HEK293 (cell line): ENCODE measurements around the gene CACNA1S.

Experiments used
- CTCF ChIA-PET: fragments of 350-600 bp; formaldehyde crosslinking; extraction: SDS; loops from one replicate; lab custom pipeline; 2021; ENCODE audit warnings: antibody characterized with exemption; lab: Yijun Ruan, JAX
- POLR2A ChIA-PET: fragments of 300-600 bp; formaldehyde crosslinking; extraction: SDS; loops from one replicate; lab custom pipeline; 2020; ENCODE audit warnings: antibody characterized with exemption, inconsistent platforms; lab: Yijun Ruan, JAX
- H3K27ac ChIP-seq: fragments of 200-500 bp; sonication (Bioruptor generic); 2 replicates; pipeline ENCODE4 v1.5.1; 2014; ENCODE audit warnings: low read depth, low read length, control low read depth, inconsistent platforms; ENCODE audit errors: extremely low read depth
- H3K36me3 ChIP-seq, 2 experiments: fragments of 200-500 bp in 1 of 2; sonication (Bioruptor generic) in 1 of 2; 1 replicate in 1 of 2; 2 replicates in 1 of 2; pipeline ENCODE4 v1.5.1; 2014 to 2017; ENCODE audit warnings: inconsistent platforms in 2 of 2, low read length in 2 of 2; ENCODE audit not compliant: control insufficient read depth in 2 of 2, insufficient read depth in 1 of 2
- H3K4me1 ChIP-seq: fragments of 200-500 bp; sonication (Bioruptor generic); 2 replicates; pipeline ENCODE4 v1.5.1; 2014; ENCODE audit warnings: mild to moderate bottlenecking, low read length, inconsistent platforms; ENCODE audit not compliant: control insufficient read depth, insufficient read depth
- H3K4me3 ChIP-seq: 2 replicates; pipeline ENCODE4 v1.5.1; 2011; ENCODE audit warnings: low read depth, mild to moderate bottlenecking, control low read depth, low read length, moderate library complexity
- H3K9me3 ChIP-seq: fragments of 200-500 bp; sonication (Bioruptor generic); 2 replicates; pipeline ENCODE4 v1.5.1; 2014; ENCODE audit warnings: low read depth, low read length, inconsistent platforms; ENCODE audit not compliant: control insufficient read depth, insufficient read depth
- EGR2 ChIP-seq: fragments of 450-650 bp; formaldehyde crosslinking; IDR thresholded peaks from 2 replicates; pipeline ENCODE4 v1.5.1; 2016; ENCODE audit warnings: low read depth, missing biosample characterization, missing genetic modification characterization
- IKZF3 ChIP-seq: fragments of 450-650 bp; IDR thresholded peaks from 2 replicates; pipeline ENCODE4 v1.5.0; 2018; ENCODE audit warnings: missing biosample characterization, mild to moderate bottlenecking, missing genetic modification characterization, moderate library complexity
- KLF1 ChIP-seq: fragments of 450-650 bp; formaldehyde crosslinking; IDR thresholded peaks from 2 replicates; pipeline ENCODE4 v1.5.1; 2016; ENCODE audit warnings: missing biosample characterization, missing genetic modification characterization
- KLF16 ChIP-seq: fragments of 450-650 bp; formaldehyde crosslinking; IDR thresholded peaks from 2 replicates; pipeline ENCODE4 v1.5.1; 2017; ENCODE audit warnings: missing biosample characterization, missing genetic modification characterization
- MZF1 ChIP-seq: fragments of 450-650 bp; formaldehyde crosslinking; IDR thresholded peaks from 2 replicates; pipeline ENCODE4 v1.5.1; 2017; ENCODE audit warnings: missing biosample characterization, missing genetic modification characterization, borderline replicate concordance
- PRDM1 ChIP-seq: fragments of 450-650 bp; formaldehyde crosslinking; IDR thresholded peaks from 2 replicates; pipeline ENCODE4; 2016; ENCODE audit warnings: missing biosample characterization, missing genetic modification characterization
- SALL2 ChIP-seq: fragments of 450-650 bp; formaldehyde crosslinking; IDR thresholded peaks from 2 replicates; pipeline ENCODE4 v1.5.0; 2017; ENCODE audit warnings: missing biosample characterization, mild to moderate bottlenecking, missing genetic modification characterization, borderline replicate concordance
- SETDB1 ChIP-seq: IDR thresholded peaks from one replicate; pipeline ENCODE4 v1.6.1; 2017; ENCODE audit warnings: mild to moderate bottlenecking, low read length, moderate library complexity, mixed read lengths; ENCODE audit not compliant: insufficient read length
- ZBTB17 ChIP-seq: fragments of 450-650 bp; formaldehyde crosslinking; IDR thresholded peaks from 2 replicates; pipeline ENCODE4 v1.5.1; 2016; ENCODE audit warnings: missing biosample characterization, missing genetic modification characterization
- ZFHX2 ChIP-seq: fragments of 450-650 bp; formaldehyde crosslinking; conservative IDR thresholded peaks from 2 replicates; pipeline ENCODE4 v1.5.1; 2016; ENCODE audit warnings: missing biosample characterization, missing genetic modification characterization
- ZFP37 ChIP-seq: fragments of 450-650 bp; formaldehyde crosslinking; IDR thresholded peaks from 2 replicates; pipeline ENCODE4 v1.5.1; 2016; ENCODE audit warnings: missing biosample characterization, missing genetic modification characterization
- ZNF350 ChIP-seq: fragments of 450-650 bp; formaldehyde crosslinking; IDR thresholded peaks from 2 replicates; pipeline ENCODE4 v1.5.0; 2017; ENCODE audit warnings: missing biosample characterization, mild to moderate bottlenecking, missing genetic modification characterization
- ZNF366 ChIP-seq: fragments of 450-650 bp; formaldehyde crosslinking; conservative IDR thresholded peaks from 2 replicates; pipeline ENCODE4 v1.5.1; 2016; ENCODE audit warnings: missing biosample characterization, missing genetic modification characterization
- ZNF529 ChIP-seq: fragments of 450-650 bp; formaldehyde crosslinking; IDR thresholded peaks from 2 replicates; pipeline ENCODE4 v1.5.1; 2017; ENCODE audit warnings: missing genetic modification characterization, missing biosample characterization; ENCODE audit not compliant: insufficient replicate concordance
- ZNF596 ChIP-seq: fragments of 450-650 bp; IDR thresholded peaks from 2 replicates; pipeline ENCODE4 v1.5.0; 2018; ENCODE audit warnings: missing biosample characterization, mild to moderate bottlenecking, missing genetic modification characterization, moderate library complexity
- ZNF654 ChIP-seq: fragments of 450-650 bp; formaldehyde crosslinking; IDR thresholded peaks from 2 replicates; pipeline ENCODE4 v1.5.1; 2016; ENCODE audit warnings: low read depth, missing biosample characterization, missing genetic modification characterization
- ZNF664 ChIP-seq: fragments of 450-650 bp; formaldehyde crosslinking; IDR thresholded peaks from 2 replicates; pipeline ENCODE4 v1.5.1; 2016; ENCODE audit warnings: missing biosample characterization, missing genetic modification characterization
- ZNF768 ChIP-seq: fragments of 450-650 bp; formaldehyde crosslinking; IDR thresholded peaks from 2 replicates; pipeline ENCODE4 v1.5.1; 2018; ENCODE audit warnings: missing biosample characterization, mild to moderate bottlenecking, missing genetic modification characterization
- ZSCAN23 ChIP-seq: fragments of 450-650 bp; formaldehyde crosslinking; IDR thresholded peaks from 2 replicates; pipeline ENCODE4 v1.5.1; 2016; ENCODE audit warnings: missing biosample characterization, missing genetic modification characterization
- TF ChIP-seq, protein P1 (sequence below): fragments of 450-650 bp; formaldehyde crosslinking; IDR thresholded peaks from 2 replicates; pipeline ENCODE4 v1.5.1; 2016; ENCODE audit warnings: missing biosample characterization, missing genetic modification characterization
- TF ChIP-seq, protein P2 (sequence below): fragments of 450-650 bp; formaldehyde crosslinking; IDR thresholded peaks from 2 replicates; pipeline ENCODE4 v1.5.1; 2016; ENCODE audit warnings: missing biosample characterization, missing genetic modification characterization
- TF ChIP-seq, protein P3 (sequence below): fragments of 450-650 bp; formaldehyde crosslinking; IDR thresholded peaks from 2 replicates; pipeline ENCODE4 v1.5.1; 2017; ENCODE audit warnings: missing biosample characterization, missing genetic modification characterization

The CACNA1S gene

DNA sequence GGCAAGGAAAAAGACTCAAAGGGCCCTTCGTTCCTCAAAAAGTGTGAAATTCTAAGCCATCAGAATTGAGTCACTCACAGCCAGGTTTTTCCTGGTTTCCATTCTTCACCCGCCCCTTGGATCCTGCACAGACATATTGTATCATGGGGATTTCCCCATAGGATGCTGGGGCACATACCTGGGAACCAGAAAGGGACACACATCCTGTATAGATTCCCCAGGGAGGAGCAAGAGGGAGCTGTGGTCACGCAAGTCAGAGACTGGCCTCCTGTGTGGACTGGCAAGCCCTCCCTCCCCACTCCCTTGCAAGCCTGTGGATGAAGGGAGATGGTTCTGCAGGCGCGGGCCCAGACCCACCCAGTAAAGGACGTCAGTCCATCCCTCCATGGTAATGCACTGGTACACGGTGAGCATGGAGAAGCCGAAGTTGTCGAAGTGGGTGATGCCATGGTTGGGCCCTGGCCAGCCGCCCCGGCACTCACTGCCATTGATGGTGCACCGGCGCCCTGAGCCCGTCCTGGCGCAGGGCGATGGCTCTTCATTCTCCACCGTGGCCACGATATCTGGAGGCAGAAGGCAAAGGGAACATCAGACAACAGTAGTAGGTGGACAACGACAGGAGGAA, 23.2 kb downstream of the CACNA1S start:
- Histone ChIP-seq H3K9me3 (no peaks in the 10 kb centered on the region), H3K4me3 (no peak overlapping the region), H3K4me1 (no peaks in the 10 kb centered on the region), H3K36me3 (no peaks in the 10 kb centered on the region), H3K27ac (no peak overlapping the region)
- TF ChIP-seq ZFP37 (tag by site-specific recombination) (no peak), KLF16 (tag by site-specific recombination) (no peak), ZNF596 (tag by site-specific recombination) (no peak), SETDB1 (no peak)
- TF ChIP-seq, protein P1, sequence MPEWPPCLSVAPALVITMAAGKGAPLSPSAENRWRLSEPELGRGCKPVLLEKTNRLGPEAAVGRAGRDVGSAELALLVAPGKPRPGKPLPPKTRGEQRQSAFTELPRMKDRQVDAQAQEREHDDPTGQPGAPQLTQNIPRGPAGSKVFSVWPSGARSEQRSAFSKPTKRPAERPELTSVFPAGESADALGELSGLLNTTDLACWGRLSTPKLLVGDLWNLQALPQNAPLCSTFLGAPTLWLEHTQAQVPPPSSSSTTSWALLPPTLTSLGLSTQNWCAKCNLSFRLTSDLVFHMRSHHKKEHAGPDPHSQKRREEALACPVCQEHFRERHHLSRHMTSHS (tag by site-specific recombination), result no peak
- ChIA-PET CTCF (interaction anchor here (1.4 kb wide), 1 partner anchor 31 kb away, joined by 5 read pairs; no protein-coding TSS in a partner anchor), POLR2A (no interaction called here)

DNA sequence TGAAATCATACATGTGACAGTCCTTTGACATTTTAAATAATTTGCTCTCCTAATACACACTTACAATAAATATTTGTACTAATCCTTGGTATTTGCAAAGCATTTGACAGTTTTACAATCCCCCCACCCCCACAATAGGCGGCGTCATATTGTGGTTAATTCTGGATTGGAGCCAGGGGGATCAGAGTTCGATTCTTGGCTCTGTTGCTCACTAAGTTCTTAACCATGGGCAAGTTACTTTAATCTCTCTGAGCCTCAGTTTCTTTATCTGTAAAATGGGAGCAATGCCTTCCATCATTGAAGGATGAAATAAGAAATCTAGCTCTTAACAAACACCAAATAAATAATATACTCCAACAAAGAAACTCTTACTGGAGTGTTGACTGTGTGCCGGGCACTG, 23.8 kb downstream of the CACNA1S start:
- H3K27ac ChIP-seq, result no peak overlapping the region
- no peaks in the 10 kb centered on the region for H3K4me1 ChIP-seq
- no peaks in the 10 kb centered on the region for H3K9me3 ChIP-seq
- ChIA-PET CTCF (interaction anchor here (0.6 to 1.4 kb wide), 2 partner anchors 31 to 144 kb away, joined by 3 to 5 read pairs; no protein-coding TSS in a partner anchor), POLR2A (no interaction called here)
- no peaks in the 10 kb centered on the region for H3K36me3 ChIP-seq
- H3K4me3 ChIP-seq, result no peak overlapping the region
- no peak for TF ChIP-seq ZNF366 (tag by site-specific recombination)
- TF ChIP-seq ZFHX2 (tag by site-specific recombination), result 0 out of 2 replicates have a peak, but pooled peaks have one; percentile 22
- TF ChIP-seq PRDM1 (tag by site-specific recombination), result no peak
- TF ChIP-seq ZFP37 (tag by site-specific recombination), result no peak

DNA sequence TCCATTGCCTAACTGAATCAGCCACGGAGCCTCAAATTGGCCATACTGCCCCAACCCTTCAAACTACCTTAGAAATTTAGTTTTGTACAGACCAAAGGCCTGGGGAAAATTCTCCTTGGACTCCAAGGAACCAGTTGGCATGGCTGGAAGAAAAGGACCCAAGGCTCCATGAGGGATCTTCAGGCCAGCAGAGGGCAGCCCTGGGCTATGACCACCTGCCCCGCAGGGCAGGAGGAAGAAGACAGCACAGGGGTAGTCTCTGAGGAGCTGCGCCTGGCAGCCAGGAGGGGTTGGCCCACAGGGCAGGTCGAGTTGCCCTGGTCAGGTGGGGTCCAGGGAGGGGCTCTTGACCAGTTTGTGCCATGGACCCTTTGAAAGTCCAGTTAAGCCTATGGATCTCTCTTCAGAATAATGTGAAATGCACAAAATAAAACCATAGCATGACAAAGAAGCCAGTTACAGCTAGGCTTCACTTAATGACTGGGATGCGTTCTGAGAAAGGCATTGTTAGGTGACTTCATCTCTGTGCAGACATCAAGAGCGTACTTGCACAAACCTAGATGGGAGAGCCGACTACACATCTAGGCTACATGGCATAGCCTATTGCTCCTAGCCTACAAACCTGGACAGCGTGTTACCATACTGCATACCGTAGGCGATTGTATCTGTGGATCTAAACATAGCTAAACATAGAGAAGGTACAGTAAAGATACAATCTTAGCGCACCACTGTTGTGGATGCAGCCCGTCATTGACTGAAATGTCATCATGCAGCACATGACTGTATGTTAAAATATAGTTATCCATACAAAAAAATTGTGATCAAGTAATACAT, 26.1 kb downstream of the CACNA1S start:
- no peaks in the 10 kb centered on the region for H3K4me1 ChIP-seq
- TF ChIP-seq ZNF654 (peak; percentile 23), ZBTB17 (tag by site-specific recombination) (0 out of 2 replicates have a peak, but pooled peaks have one; percentile 31), ZNF768 (no peak), MZF1 (tag by site-specific recombination) (no peak)
- TF ChIP-seq, protein P2, sequence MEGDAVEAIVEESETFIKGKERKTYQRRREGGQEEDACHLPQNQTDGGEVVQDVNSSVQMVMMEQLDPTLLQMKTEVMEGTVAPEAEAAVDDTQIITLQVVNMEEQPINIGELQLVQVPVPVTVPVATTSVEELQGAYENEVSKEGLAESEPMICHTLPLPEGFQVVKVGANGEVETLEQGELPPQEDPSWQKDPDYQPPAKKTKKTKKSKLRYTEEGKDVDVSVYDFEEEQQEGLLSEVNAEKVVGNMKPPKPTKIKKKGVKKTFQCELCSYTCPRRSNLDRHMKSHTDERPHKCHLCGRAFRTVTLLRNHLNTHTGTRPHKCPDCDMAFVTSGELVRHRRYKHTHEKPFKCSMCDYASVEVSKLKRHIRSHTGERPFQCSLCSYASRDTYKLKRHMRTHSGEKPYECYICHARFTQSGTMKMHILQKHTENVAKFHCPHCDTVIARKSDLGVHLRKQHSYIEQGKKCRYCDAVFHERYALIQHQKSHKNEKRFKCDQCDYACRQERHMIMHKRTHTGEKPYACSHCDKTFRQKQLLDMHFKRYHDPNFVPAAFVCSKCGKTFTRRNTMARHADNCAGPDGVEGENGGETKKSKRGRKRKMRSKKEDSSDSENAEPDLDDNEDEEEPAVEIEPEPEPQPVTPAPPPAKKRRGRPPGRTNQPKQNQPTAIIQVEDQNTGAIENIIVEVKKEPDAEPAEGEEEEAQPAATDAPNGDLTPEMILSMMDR, result peak; percentile 60
- H3K27ac ChIP-seq, result no peak overlapping the region
- no peaks in the 10 kb centered on the region for H3K36me3 ChIP-seq
- CTCF ChIA-PET, result interaction anchor here (0.5 to 4.2 kb wide), 28 partner anchors 8 to 190 kb away, joined by 3 to 38 read pairs (median 5); no protein-coding TSS in a partner anchor
- no peak overlapping the region for H3K4me3 ChIP-seq
- POLR2A ChIA-PET, result no interaction called here
- H3K9me3 ChIP-seq, result no peaks in the 10 kb centered on the region

DNA sequence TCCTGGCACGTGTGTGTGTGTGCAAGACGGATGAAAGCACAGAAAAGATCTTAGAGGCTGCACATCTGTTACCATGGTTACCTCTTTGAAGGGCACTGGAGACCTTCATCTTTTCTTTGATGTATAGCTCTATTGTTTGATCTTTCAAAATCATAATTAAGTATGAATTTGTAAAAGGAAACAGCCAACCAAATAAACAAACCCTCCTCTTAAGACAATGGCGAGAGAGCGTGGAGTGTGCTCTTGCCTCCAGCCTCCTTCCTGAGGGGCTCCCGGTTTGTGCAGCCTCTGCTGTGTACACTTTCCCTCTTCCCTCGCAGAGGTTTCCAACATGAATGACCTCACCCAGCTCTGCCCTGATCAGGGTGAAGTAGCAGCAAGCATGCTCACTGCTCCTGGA, 27.9 kb downstream of the CACNA1S start:
- H3K4me1 ChIP-seq, result no peaks in the 10 kb centered on the region
- POLR2A ChIA-PET, result no interaction called here
- no peaks in the 10 kb centered on the region for H3K36me3 ChIP-seq
- no peaks in the 10 kb centered on the region for H3K9me3 ChIP-seq
- no peak overlapping the region for H3K4me3 ChIP-seq
- H3K27ac ChIP-seq, result no peak overlapping the region
- CTCF ChIA-PET, result interaction anchor here (0.7 to 4.2 kb wide), 6 partner anchors 10 to 548 kb away, joined by 3 to 31 read pairs (median 4); no protein-coding TSS in a partner anchor
- TF ChIP-seq IKZF3 (tag by site-specific recombination), result no peak
- TF ChIP-seq, protein P3, sequence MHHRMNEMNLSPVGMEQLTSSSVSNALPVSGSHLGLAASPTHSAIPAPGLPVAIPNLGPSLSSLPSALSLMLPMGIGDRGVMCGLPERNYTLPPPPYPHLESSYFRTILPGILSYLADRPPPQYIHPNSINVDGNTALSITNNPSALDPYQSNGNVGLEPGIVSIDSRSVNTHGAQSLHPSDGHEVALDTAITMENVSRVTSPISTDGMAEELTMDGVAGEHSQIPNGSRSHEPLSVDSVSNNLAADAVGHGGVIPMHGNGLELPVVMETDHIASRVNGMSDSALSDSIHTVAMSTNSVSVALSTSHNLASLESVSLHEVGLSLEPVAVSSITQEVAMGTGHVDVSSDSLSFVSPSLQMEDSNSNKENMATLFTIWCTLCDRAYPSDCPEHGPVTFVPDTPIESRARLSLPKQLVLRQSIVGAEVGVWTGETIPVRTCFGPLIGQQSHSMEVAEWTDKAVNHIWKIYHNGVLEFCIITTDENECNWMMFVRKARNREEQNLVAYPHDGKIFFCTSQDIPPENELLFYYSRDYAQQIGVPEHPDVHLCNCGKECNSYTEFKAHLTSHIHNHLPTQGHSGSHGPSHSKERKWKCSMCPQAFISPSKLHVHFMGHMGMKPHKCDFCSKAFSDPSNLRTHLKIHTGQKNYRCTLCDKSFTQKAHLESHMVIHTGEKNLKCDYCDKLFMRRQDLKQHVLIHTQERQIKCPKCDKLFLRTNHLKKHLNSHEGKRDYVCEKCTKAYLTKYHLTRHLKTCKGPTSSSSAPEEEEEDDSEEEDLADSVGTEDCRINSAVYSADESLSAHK (tag by site-specific recombination), result no peak
- no peak for TF ChIP-seq KLF1
- no peak for TF ChIP-seq ZNF529 (tag by site-specific recombination)
- no peak for TF ChIP-seq EGR2 (tag by site-specific recombination)
- no peak for TF ChIP-seq ZNF350 (tag by site-specific recombination)
- no peak for TF ChIP-seq ZSCAN23 (tag by site-specific recombination)
- no peak for TF ChIP-seq SALL2 (tag by site-specific recombination)
- TF ChIP-seq ZNF664 (tag by site-specific recombination), result no peak
